NCI-H524 (cell line): ENCODE measurements around the gene MGAT5B.

ENCODE experiments used
- DNase-seq, 2 experiments: peaks; one replicate each; lab custom pipeline; 2025; lab: John Stamatoyannopoulos, UW

MGAT5B gene

GRCh38 chr17:76927577-76927976, 59.4 kb downstream of the MGAT5B start:
- no peak for DNase-seq

- DNase-seq, result no peak
Measured at GRCh38 chr17:76927982-76928381, 59.8 kb downstream of the MGAT5B start.

- no peak for DNase-seq
Measured at GRCh38 chr17:76929148-76929547, 60.9 kb downstream of the MGAT5B start.

- no peak for DNase-seq
Measured at GRCh38 chr17:76929601-76930000, 61.4 kb downstream of the MGAT5B start.

- no peak for DNase-seq
Measured at GRCh38 chr17:76930107-76930506, 61.9 kb downstream of the MGAT5B start.

GRCh38 chr17:76932402-76933333, 64.5 kb downstream of the MGAT5B start:
- no peak for DNase-seq

- DNase-seq, result no peak
Measured at GRCh38 chr17:76934561-76935320, 66.5 kb downstream of the MGAT5B start.

- no peak for DNase-seq
Measured at GRCh38 chr17:76935331-76935730, 67.1 kb downstream of the MGAT5B start.

GRCh38 chr17:76937238-76937637, 69.0 kb downstream of the MGAT5B start:
- no peak for DNase-seq

GRCh38 chr17:76938009-76938408, 69.8 kb downstream of the MGAT5B start:
- DNase-seq, result no peak

GRCh38 chr17:76940295-76940694, 72.1 kb downstream of the MGAT5B start:
- DNase-seq, result no peak

GRCh38 chr17:76940738-76941350, 72.6 kb downstream of the MGAT5B start:
- peak; percentile 44 to 74 for DNase-seq

GRCh38 chr17:76943202-76943601, 75.0 kb downstream of the MGAT5B start:
- no peak for DNase-seq

GRCh38 chr17:76943781-76944213, 75.6 kb downstream of the MGAT5B start:
- peak; percentile 33 to 83 for DNase-seq

- no peak for DNase-seq
Measured at GRCh38 chr17:76944477-76944876, 76.3 kb downstream of the MGAT5B start.

- DNase-seq, result no peak
Measured at GRCh38 chr17:76946111-76946771, 78.0 kb downstream of the MGAT5B start.

- DNase-seq, result no peak
Measured at GRCh38 chr17:76946772-76947135, 78.5 kb downstream of the MGAT5B start.

- DNase-seq, result no peak
Measured at GRCh38 chr17:76947309-76947708, 79.1 kb downstream of the MGAT5B start.

GRCh38 chr17:76947771-76948170, 79.6 kb downstream of the MGAT5B start:
- DNase-seq, result no peak

- no peak for DNase-seq
Measured at GRCh38 chr17:76948301-76948700, 80.1 kb downstream of the MGAT5B start.

- DNase-seq, result no peak
Measured at GRCh38 chr17:76948726-76949342, 80.6 kb downstream of the MGAT5B start.
